Thyroid gland (tissue), 4 donors: ENCODE measurements around the gene NKX1-2. TPM values are rescaled to one million over a fixed set of nuclear protein-coding genes. Genes with fewer than 3 reads are reported as not detected.

ENCODE experiments used
- DNase-seq, 2 donors: peaks; one replicate each; pipeline ENCODE4 v3.0.0-alpha.2; 2019
- H3K27ac ChIP-seq, 3 donors: fragments of 200-600 bp; sonication (generic); 1 replicate in 2 of 3; 2 replicates in 1 of 3; pipeline ENCODE4 v1.5.1; 2016 to 2019; ENCODE audit warnings: mild to moderate bottlenecking in 1 of 3, moderate library complexity in 1 of 3
- H3K27me3 ChIP-seq: fragments of 200-600 bp; sonication (generic); one replicate; pipeline ENCODE4 v1.5.1; 2019
- H3K36me3 ChIP-seq, 2 donors: fragments of 200-600 bp; sonication (generic); one replicate each; pipeline ENCODE4 v1.5.1; 2016 to 2019
- H3K4me1 ChIP-seq, 2 donors: fragments of 200-600 bp; sonication (generic); one replicate each; pipeline ENCODE4 v1.5.1; 2017 to 2019
- H3K4me3 ChIP-seq, 3 donors: fragments of 200-600 bp; sonication (generic); replicated peaks in 1 of 3; 1 replicate in 2 of 3; 2 replicates in 1 of 3; pipeline ENCODE4 v1.5.1; 2016; ENCODE audit warnings: mild to moderate bottlenecking in 1 of 3
- H3K9me3 ChIP-seq: fragments of 200-600 bp; sonication (generic); one replicate; pipeline ENCODE4 v1.5.1; 2017
- POLR2A ChIP-seq, 2 donors: fragments of 450-650 bp; IDR thresholded peaks; one replicate each; pipeline ENCODE4 v1.6.1; 2017; ENCODE audit warnings: antibody characterized with exemption in 2 of 2, mild to moderate bottlenecking in 2 of 2, moderate library complexity in 1 of 2
- WGBS, 2 donors: methylation state at CpG; one replicate each; pipeline ENCODE4 v1.1.5; 2017; 5-methylcytosine and 5-hydroxymethylcytosine counted together
- intact Hi-C: fragments of 100-400 bp; cut with DNase I; formaldehyde crosslinking; loops from one replicate; pipeline ENCODE4 v1.15.1; 2023
- total RNA-seq, 4 donors: library from RNA; depleted of rRNA; stranded (reverse); fragments of >200 nt; gene quantifications; one replicate each; pipeline ENCODE4 v1.2.3, GENCODE V29; 2016
- TF ChIP-seq, protein P1 (sequence below), 6 experiments: fragments of 200-600 bp in 3 of 6; fragments of 450-650 bp in 3 of 6; sonication (generic) in 3 of 6; IDR thresholded peaks; one replicate each; pipeline ENCODE4 v1.5.1; 2016 to 2019; ENCODE audit warnings: antibody characterized with exemption in 6 of 6, mild to moderate bottlenecking in 2 of 6, inconsistent platforms in 1 of 6, moderate library complexity in 1 of 6

NKX1-2 gene
- total RNA-seq, 4 donors from 2014 or later: not detected

GRCh38 chr10:124470544-124471434 lies 21.0 kb upstream of the NKX1-2 start:
- H3K9me3 ChIP-seq: no peaks in the 10 kb centered on the region
- intact Hi-C loops: no loop called here
- H3K4me3 ChIP-seq: no peak overlapping the region
- peaks cover 12 to 13% of the 10 kb centered on the region in 2 donors for H3K4me1 ChIP-seq
- no peaks in the 10 kb centered on the region for H3K27me3 ChIP-seq
- TF ChIP-seq, protein P1, sequence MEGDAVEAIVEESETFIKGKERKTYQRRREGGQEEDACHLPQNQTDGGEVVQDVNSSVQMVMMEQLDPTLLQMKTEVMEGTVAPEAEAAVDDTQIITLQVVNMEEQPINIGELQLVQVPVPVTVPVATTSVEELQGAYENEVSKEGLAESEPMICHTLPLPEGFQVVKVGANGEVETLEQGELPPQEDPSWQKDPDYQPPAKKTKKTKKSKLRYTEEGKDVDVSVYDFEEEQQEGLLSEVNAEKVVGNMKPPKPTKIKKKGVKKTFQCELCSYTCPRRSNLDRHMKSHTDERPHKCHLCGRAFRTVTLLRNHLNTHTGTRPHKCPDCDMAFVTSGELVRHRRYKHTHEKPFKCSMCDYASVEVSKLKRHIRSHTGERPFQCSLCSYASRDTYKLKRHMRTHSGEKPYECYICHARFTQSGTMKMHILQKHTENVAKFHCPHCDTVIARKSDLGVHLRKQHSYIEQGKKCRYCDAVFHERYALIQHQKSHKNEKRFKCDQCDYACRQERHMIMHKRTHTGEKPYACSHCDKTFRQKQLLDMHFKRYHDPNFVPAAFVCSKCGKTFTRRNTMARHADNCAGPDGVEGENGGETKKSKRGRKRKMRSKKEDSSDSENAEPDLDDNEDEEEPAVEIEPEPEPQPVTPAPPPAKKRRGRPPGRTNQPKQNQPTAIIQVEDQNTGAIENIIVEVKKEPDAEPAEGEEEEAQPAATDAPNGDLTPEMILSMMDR (IDR thresholded peaks at IDR 0.05): no peak
- TF ChIP-seq POLR2A (IDR thresholded peaks at IDR 0.05): no peak
- 68 to 70% methylated on average over 13 of the region's 13 CpGs for WGBS, 2 donors
- DNase-seq: peak; percentile 85 to 87
- H3K27ac ChIP-seq: no peak overlapping the region
- no peaks in the 10 kb centered on the region for H3K36me3 ChIP-seq

- 86 to 92% methylated on average over 11 to 12 of the region's 20 CpGs for WGBS, 2 donors
Measured at GRCh38 chr10:124469956-124470484, 20.2 kb upstream of the NKX1-2 start.

GRCh38 chr10:124468624-124469023 lies 18.8 kb upstream of the NKX1-2 start:
- Histone ChIP-seq H3K9me3 (no peaks in the 10 kb centered on the region), H3K4me1 (peaks cover 17 to 28% of the 10 kb centered on the region in 2 donors), H3K27me3 (no peaks in the 10 kb centered on the region), H3K4me3 (no peak overlapping the region), H3K27ac (no peak overlapping the region), H3K36me3 (no peaks in the 10 kb centered on the region)
- 85 to 86% methylated on average over 12 to 13 of the region's 13 CpGs for WGBS, 2 donors
- no peak for TF ChIP-seq POLR2A (IDR thresholded peaks at IDR 0.05)
- TF ChIP-seq, protein P1 (IDR thresholded peaks at IDR 0.05): no peak
- DNase-seq: no peak
- intact Hi-C loops: no loop called here

More at GRCh38 chr10:124469956-124470484, 20.2 kb upstream of the NKX1-2 start:
- no peak for DNase-seq
- Histone ChIP-seq H3K4me3 (no peak overlapping the region), H3K4me1 (peaks cover 17 to 21% of the 10 kb centered on the region in 2 donors), H3K36me3 (no peaks in the 10 kb centered on the region), H3K27me3 (no peaks in the 10 kb centered on the region), H3K27ac (no peak overlapping the region), H3K9me3 (no peaks in the 10 kb centered on the region)
- intact Hi-C loops: no loop called here
- no peak for TF ChIP-seq POLR2A (IDR thresholded peaks at IDR 0.05)
- TF ChIP-seq, protein P1 (IDR thresholded peaks at IDR 0.05): no peak

DNA sequence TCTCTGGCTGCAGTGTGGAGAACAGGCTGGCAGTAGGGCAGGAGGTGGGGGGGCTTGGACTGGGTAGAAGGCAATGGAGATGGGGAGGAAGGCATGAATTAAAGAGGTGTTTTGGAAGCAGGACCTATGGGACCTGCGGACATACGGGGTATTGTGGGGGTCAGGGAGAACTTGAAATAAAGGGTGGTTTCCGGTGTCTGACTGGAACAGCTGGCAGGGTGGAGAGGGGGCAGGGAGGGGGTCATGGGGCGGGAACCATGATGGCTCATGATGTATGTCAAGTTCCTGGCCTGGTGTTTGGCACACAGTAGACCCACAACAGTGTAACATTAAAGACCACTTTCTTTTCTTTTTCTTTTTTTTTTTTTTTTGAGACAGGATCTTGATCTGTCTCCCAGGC lies 17.3 kb upstream of the NKX1-2 start:
- Histone ChIP-seq H3K4me3 (no peak overlapping the region), H3K9me3 (no peaks in the 10 kb centered on the region), H3K27ac (no peak overlapping the region), H3K36me3 (no peaks in the 10 kb centered on the region), H3K27me3 (no peaks in the 10 kb centered on the region), H3K4me1 (peaks cover 25 to 35% of the 10 kb centered on the region in 2 donors)
- 95 to 97% methylated on average over 4 of the region's 4 CpGs for WGBS, 2 donors
- DNase-seq: no peak
- TF ChIP-seq, protein P1 (IDR thresholded peaks at IDR 0.05): no peak
- no peak for TF ChIP-seq POLR2A (IDR thresholded peaks at IDR 0.05)
- intact Hi-C loops: no loop called here
